ENCODE results near the gene PLIN3. TPM values are rescaled to one million over a fixed set of nuclear protein-coding genes. Genes with fewer than 3 reads are reported as not detected.

The PLIN3 gene
- polyA plus RNA-seq, 3 donors, result 45.8 to 54.2 (median 52.4) TPM

Other genes with a start within 250 kb of the PLIN3 start
- 10 to 100 TPM; 13.3 to 15.1 (median 13.5) TPM for gene TNFAIP8L1, start 228.2 kb downstream of the PLIN3 start, polyA plus RNA-seq (ENCODE audit: insufficient read length in 3 of 3)
- gene MYDGF, start 197.3 kb downstream of the PLIN3 start, polyA plus RNA-seq (ENCODE audit: insufficient read length in 3 of 3), result 10 to 100 TPM; 76.1 to 93.4 (median 83.7) TPM
- gene DPP9, start 143.8 kb downstream of the PLIN3 start, polyA plus RNA-seq (ENCODE audit: insufficient read length in 3 of 3), result 10 to 100 TPM; 18.2 to 28.0 (median 24.3) TPM
- 1 to 10 TPM; 2.3 to 2.7 (median 2.5) TPM for gene FEM1A, start 75.9 kb downstream of the PLIN3 start, polyA plus RNA-seq (ENCODE audit: insufficient read length in 3 of 3)
- 1 to 10 TPM; 7.3 to 7.7 (median 7.6) TPM for gene TICAM1, start 36.0 kb downstream of the PLIN3 start, polyA plus RNA-seq (ENCODE audit: insufficient read length in 3 of 3)
- not detected for gene ARRDC5, start 35.2 kb upstream of the PLIN3 start, polyA plus RNA-seq (ENCODE audit: insufficient read length in 3 of 3)
- 10 to 100 TPM; 32.3 to 43.5 (median 42.6) TPM for gene UHRF1, start 41.8 kb upstream of the PLIN3 start, polyA plus RNA-seq (ENCODE audit: insufficient read length in 3 of 3)
- 10 to 100 TPM; 26.8 to 31.8 (median 28.7) TPM for gene KDM4B, start 101.4 kb upstream of the PLIN3 start, polyA plus RNA-seq (ENCODE audit: insufficient read length in 3 of 3)